HepG2 (cell line): ENCODE data around the gene EFNA3. TPM values are rescaled to one million over a fixed set of nuclear protein-coding genes. Genes with fewer than 3 reads are reported as not detected.

Experiments
- EED ChIP-seq: sonication (generic); formaldehyde crosslinking; IDR thresholded peaks from 2 replicates; pipeline ENCODE4 v1.5.0; 2020; ENCODE audit warnings: mild to moderate bottlenecking, missing genetic modification reagents
- GATA4 ChIP-seq: sonication (generic); IDR thresholded peaks from 2 replicates; pipeline ENCODE4 v1.6.1; 2016; ENCODE audit warnings: antibody characterized with exemption, low read depth, borderline replicate concordance
- IKZF4 ChIP-seq: sonication (generic); formaldehyde crosslinking; IDR thresholded peaks from 2 replicates; pipeline ENCODE4 v1.5.1; 2020; ENCODE audit warnings: borderline replicate concordance, mild to moderate bottlenecking, low read depth, missing genetic modification reagents; ENCODE audit errors: not compliant biosample characterization
- MAF1 ChIP-seq: sonication (generic); formaldehyde crosslinking; IDR thresholded peaks from 2 replicates; pipeline ENCODE4 v1.5.0; 2020; ENCODE audit warnings: missing genetic modification reagents, borderline replicate concordance
- NAIF1 ChIP-seq: sonication (generic); formaldehyde crosslinking; IDR thresholded peaks from 2 replicates; pipeline ENCODE4 v1.5.0; 2020; ENCODE audit warnings: mild to moderate bottlenecking, missing genetic modification reagents, borderline replicate concordance
- NCOA1 ChIP-seq: sonication (generic); formaldehyde crosslinking; IDR thresholded peaks from 2 replicates; pipeline ENCODE4 v1.9.0; 2021; ENCODE audit warnings: missing genetic modification reagents
- NFE2 ChIP-seq: sonication (generic); formaldehyde crosslinking; IDR thresholded peaks from 2 replicates; pipeline ENCODE4 v1.4.0; 2020; ENCODE audit warnings: missing genetic modification reagents
- NONO ChIP-seq, 2 experiments: fragments of 450-650 bp in 1 of 2; sonication (generic) in 1 of 2; formaldehyde crosslinking in 1 of 2; IDR thresholded peaks in 1 of 2; conservative IDR thresholded peaks in 1 of 2; 2 replicates each; pipeline versions ENCODE4 v1.6.1 to v1.8.0; 2017 to 2022; ENCODE audit warnings: mild to moderate bottlenecking in 1 of 2, missing genetic modification reagents in 1 of 2, moderate library complexity in 1 of 2
- PHF8 ChIP-seq: sonication (generic); formaldehyde crosslinking; IDR thresholded peaks from 2 replicates; pipeline ENCODE4 v1.5.0; 2020; ENCODE audit warnings: missing genetic modification reagents
- PRDM10 ChIP-seq: sonication (generic); formaldehyde crosslinking; IDR thresholded peaks from 2 replicates; pipeline ENCODE4 v1.4.0; 2020; ENCODE audit warnings: low read depth, missing genetic modification reagents
- SP2 ChIP-seq: sonication (generic); formaldehyde crosslinking; IDR thresholded peaks from 2 replicates; pipeline ENCODE4 v1.5.1; 2020; ENCODE audit warnings: mild to moderate bottlenecking, missing genetic modification reagents
- TCF7L2 ChIP-seq: IDR thresholded peaks from 2 replicates; pipeline ENCODE4 v1.6.1; 2011; ENCODE audit warnings: mild to moderate bottlenecking, low read depth, low read length, moderate library complexity
- THRA ChIP-seq: sonication (generic); formaldehyde crosslinking; IDR thresholded peaks from 2 replicates; pipeline ENCODE4 v1.4.0; 2020; ENCODE audit warnings: missing genetic modification reagents, borderline replicate concordance
- ZFAT ChIP-seq: sonication (generic); formaldehyde crosslinking; conservative IDR thresholded peaks from 2 replicates; pipeline ENCODE4 v1.8.1; 2023; ENCODE audit warnings: missing genetic modification reagents, inconsistent platforms
- ZNF136 ChIP-seq: sonication (generic); formaldehyde crosslinking; IDR thresholded peaks from 2 replicates; pipeline ENCODE4 v1.8.1; 2022; ENCODE audit warnings: low read depth, mild to moderate bottlenecking, moderate library complexity, missing genetic modification reagents
- ZNF160 ChIP-seq: sonication (generic); formaldehyde crosslinking; IDR thresholded peaks from 2 replicates; pipeline ENCODE4 v1.8.0; 2022; ENCODE audit warnings: mild to moderate bottlenecking, inconsistent platforms, missing genetic modification reagents
- ZNF274 ChIP-seq: sonication (generic); formaldehyde crosslinking; IDR thresholded peaks from 2 replicates; pipeline ENCODE4 v1.5.1; 2020; ENCODE audit warnings: mild to moderate bottlenecking, missing genetic modification reagents
- ZNF331 ChIP-seq: sonication (generic); formaldehyde crosslinking; IDR thresholded peaks from 2 replicates; pipeline ENCODE4 v1.4.0; 2020; ENCODE audit warnings: missing genetic modification reagents
- ZNF496 ChIP-seq: sonication (generic); formaldehyde crosslinking; IDR thresholded peaks from 2 replicates; pipeline ENCODE4 v1.8.1; 2023; ENCODE audit warnings: mild to moderate bottlenecking, moderate library complexity, missing genetic modification reagents; ENCODE audit not compliant: insufficient replicate concordance
- ZNF577 ChIP-seq: sonication (generic); formaldehyde crosslinking; IDR thresholded peaks from 2 replicates; pipeline ENCODE4 v1.4.0; 2020; ENCODE audit warnings: mild to moderate bottlenecking, low read depth, missing genetic modification reagents, borderline replicate concordance
- ZNF589 ChIP-seq: sonication (generic); formaldehyde crosslinking; conservative IDR thresholded peaks from 2 replicates; pipeline ENCODE4 v1.8.0; 2022; ENCODE audit warnings: mild to moderate bottlenecking, moderate library complexity, missing genetic modification reagents
- ZNF773 ChIP-seq: sonication (generic); formaldehyde crosslinking; IDR thresholded peaks from 2 replicates; pipeline ENCODE4 v1.4.0; 2020; ENCODE audit warnings: missing genetic modification reagents, borderline replicate concordance
- polyA plus RNA-seq, 8 experiments: library from polyadenylated mRNA; depleted of rRNA in 3 of 8; stranded (reverse) in 7 of 8; unstranded in 1 of 8; fragments of >200 nt; fragmentation: Illumina TruSeq in 4 of 8; extraction: Trizol in 4 of 8; gene quantifications; 2 replicates each; pipeline versions ENCODE4 v1.2.1 to v1.2.3, GENCODE V29; 2011 to 2016; ENCODE audit warnings: low read depth in 4 of 8, missing spikeins in 1 of 8, mixed read lengths in 1 of 8; ENCODE audit not compliant: insufficient read depth in 1 of 8
- total RNA-seq, 5 experiments: library from RNA; depleted of rRNA; stranded (reverse); fragments of >200 nt; fragmentation: Illumina TruSeq; extraction: Trizol; gene quantifications; 2 replicates each; pipeline ENCODE4 v1.2.3, GENCODE V29; 2016; ENCODE audit warnings: low read depth in 1 of 5
- TF ChIP-seq, protein P1 (sequence below): sonication (generic); formaldehyde crosslinking; IDR thresholded peaks from 2 replicates; pipeline ENCODE4 v1.9.0; 2021; ENCODE audit warnings: missing genetic modification reagents, borderline replicate concordance

Gene EFNA3
- total and polyA plus RNA-seq, 2 of the 13 experiments (the other 11 are each of a cell fraction or from before 2014, with no cell fraction given), result 1.0 to 5.7 TPM

DNA sequence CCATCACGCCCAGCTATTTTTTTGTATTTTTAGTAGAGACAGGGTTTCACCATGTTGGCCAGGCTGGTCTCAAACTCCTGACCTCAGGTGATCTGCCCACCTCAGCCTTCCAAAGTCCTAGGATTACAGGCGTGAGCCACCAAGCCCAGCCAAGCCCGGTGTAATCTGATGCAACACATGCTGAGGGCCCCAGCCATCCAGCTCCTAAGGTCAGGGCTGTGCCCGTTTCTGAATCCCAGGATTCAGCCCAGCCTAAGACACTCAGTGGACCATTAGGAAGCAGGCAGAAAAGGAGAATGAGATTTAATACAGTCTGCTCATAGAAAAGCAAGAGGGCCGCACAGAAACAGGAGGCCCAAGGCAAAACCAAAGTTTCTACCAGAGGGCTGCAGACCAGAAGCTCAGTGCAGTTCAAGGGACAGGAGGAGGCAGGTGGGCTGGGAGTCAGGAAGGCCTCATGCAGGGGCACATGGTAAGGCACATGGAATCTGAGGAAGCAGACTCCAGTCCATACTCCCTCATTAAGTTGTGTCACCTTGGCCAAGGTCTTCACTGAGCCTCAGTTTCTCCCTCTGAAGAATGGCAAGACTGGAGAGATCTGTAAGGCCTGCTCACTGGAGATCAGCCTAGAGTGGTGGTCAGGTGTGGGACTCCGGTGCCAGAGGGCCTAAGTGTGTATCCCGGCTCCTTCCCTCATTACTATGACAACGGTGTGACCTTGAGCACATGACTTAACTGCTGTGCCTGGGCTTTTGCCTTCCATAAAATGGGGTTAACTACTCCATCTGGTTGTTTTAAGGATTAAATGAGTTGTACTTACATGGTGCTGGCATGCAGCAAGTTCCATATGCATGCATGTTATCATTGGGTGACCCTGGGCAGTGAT, 29.9 kb upstream of the EFNA3 start (continued):
- TF ChIP-seq, protein P1, sequence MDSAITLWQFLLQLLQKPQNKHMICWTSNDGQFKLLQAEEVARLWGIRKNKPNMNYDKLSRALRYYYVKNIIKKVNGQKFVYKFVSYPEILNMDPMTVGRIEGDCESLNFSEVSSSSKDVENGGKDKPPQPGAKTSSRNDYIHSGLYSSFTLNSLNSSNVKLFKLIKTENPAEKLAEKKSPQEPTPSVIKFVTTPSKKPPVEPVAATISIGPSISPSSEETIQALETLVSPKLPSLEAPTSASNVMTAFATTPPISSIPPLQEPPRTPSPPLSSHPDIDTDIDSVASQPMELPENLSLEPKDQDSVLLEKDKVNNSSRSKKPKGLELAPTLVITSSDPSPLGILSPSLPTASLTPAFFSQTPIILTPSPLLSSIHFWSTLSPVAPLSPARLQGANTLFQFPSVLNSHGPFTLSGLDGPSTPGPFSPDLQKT, result no peak
- TF ChIP-seq ZNF773 (CRISPR knock-in tag), result no peak
- no peak for TF ChIP-seq IKZF4 (CRISPR knock-in tag)
- no peak for TF ChIP-seq ZNF496 (CRISPR knock-in tag)
- no peak for TF ChIP-seq ZFAT
- no peak for TF ChIP-seq PRDM10
- no peak for TF ChIP-seq ZNF160 (CRISPR knock-in tag)
- no peak for TF ChIP-seq ZNF589
- no peak for TF ChIP-seq TCF7L2
- no peak for TF ChIP-seq PHF8 (CRISPR knock-in tag)
- no peak for TF ChIP-seq NCOA1 (CRISPR knock-in tag)
- no peak for TF ChIP-seq ZNF136
- TF ChIP-seq ZNF274 (CRISPR knock-in tag), result no peak
- TF ChIP-seq GATA4, result no peak
- peak; percentile 79 for TF ChIP-seq ZNF331 (CRISPR knock-in tag)
- peak; percentile 48; the same call in 1 of the 2 replicates for TF ChIP-seq THRA
- TF ChIP-seq MAF1 (CRISPR knock-in tag), result no peak
- TF ChIP-seq EED, result no peak
- TF ChIP-seq NAIF1 (CRISPR knock-in tag), result no peak
- TF ChIP-seq NFE2 (CRISPR knock-in tag), result no peak
- TF ChIP-seq NONO (IDR thresholded peaks at IDR 0.05), result no peak
- TF ChIP-seq NONO (CRISPR knock-in tag; conservative IDR thresholded peaks at IDR 0.05), result 0 out of 2 replicates have a peak, but pooled peaks have one; percentile 23
- TF ChIP-seq ZNF577 (CRISPR knock-in tag), result no peak
- no peak for TF ChIP-seq SP2 (CRISPR knock-in tag)
